IPS DF 6.9 (cell line): ENCODE measurements around the gene PDE4D.

Experiments used
- DNase-seq: peaks from one replicate; pipeline ENCODE4 v3.0.0-alpha.2; 2013; ENCODE audit warnings: low read depth, low spot score
- H3K27ac ChIP-seq: one replicate; pipeline ENCODE4 v1.5.1; 2013; ENCODE audit warnings: low read length, control low read depth
- H3K27me3 ChIP-seq: 2 replicates; pipeline ENCODE4 v1.6.1; 2013; ENCODE audit warnings: mild to moderate bottlenecking, low read length; ENCODE audit not compliant: control insufficient read depth, insufficient read depth
- H3K36me3 ChIP-seq: 2 replicates; pipeline ENCODE4 v1.6.1; 2013; ENCODE audit warnings: low read length; ENCODE audit not compliant: control insufficient read depth, insufficient read depth
- H3K4me1 ChIP-seq: 2 replicates; pipeline ENCODE4 v1.6.1; 2013; ENCODE audit warnings: low read length; ENCODE audit not compliant: control insufficient read depth, insufficient read depth
- H3K4me3 ChIP-seq: 2 replicates; pipeline ENCODE4 v1.5.1; 2013; ENCODE audit warnings: mild to moderate bottlenecking, low read length
- H3K9me3 ChIP-seq: 2 replicates; pipeline ENCODE4 v1.6.1; 2013; ENCODE audit warnings: low read length, inconsistent platforms; ENCODE audit not compliant: control insufficient read depth, insufficient read depth
- WGBS: extraction: QIAGEN DNeasy Blood & Tissue Kit; methylation state at CpG from one replicate; pipeline ENCODE4 v1.1.7; 2013; ENCODE audit warnings: mixed read lengths, missing lambda C conversion rate; ENCODE audit not compliant: insufficient read length, insufficient coverage; 5-methylcytosine and 5-hydroxymethylcytosine counted together

The PDE4D gene

GRCh38 chr5:59588922-59589321, 304.6 kb downstream of the PDE4D start:
- Histone ChIP-seq H3K27me3 (no peaks in the 10 kb centered on the region), H3K4me3 (no peak overlapping the region), H3K4me1 (no peaks in the 10 kb centered on the region), H3K9me3 (no peaks in the 10 kb centered on the region), H3K36me3 (no peaks in the 10 kb centered on the region), H3K27ac (no peak overlapping the region)
- no peak for DNase-seq

- Histone ChIP-seq H3K4me3 (no peak overlapping the region), H3K27me3 (no peaks in the 10 kb centered on the region), H3K4me1 (no peaks in the 10 kb centered on the region), H3K27ac (no peak overlapping the region), H3K9me3 (no peaks in the 10 kb centered on the region), H3K36me3 (no peaks in the 10 kb centered on the region)
- no CpG with 5 or more reads among the region's 17 CpGs for WGBS
- DNase-seq: peak; percentile 64
Observed at GRCh38 chr5:59587489-59588337, 305.8 kb downstream of the PDE4D start.

GRCh38 chr5:59586841-59587240, 306.7 kb downstream of the PDE4D start:
- Histone ChIP-seq H3K36me3 (no peaks in the 10 kb centered on the region), H3K27me3 (no peaks in the 10 kb centered on the region), H3K27ac (no peak overlapping the region), H3K4me3 (no peak overlapping the region), H3K4me1 (no peaks in the 10 kb centered on the region), H3K9me3 (no peaks in the 10 kb centered on the region)
- DNase-seq: no peak
- no CpG with 5 or more reads among the region's 5 CpGs for WGBS

GRCh38 chr5:59584858-59585846, 308.4 kb downstream of the PDE4D start:
- H3K4me1 ChIP-seq: no peaks in the 10 kb centered on the region
- no peak overlapping the region for H3K27ac ChIP-seq
- H3K36me3 ChIP-seq: no peaks in the 10 kb centered on the region
- H3K4me3 ChIP-seq: no peak overlapping the region
- WGBS: no CpG with 5 or more reads among the region's 6 CpGs
- DNase-seq: no peak
- no peaks in the 10 kb centered on the region for H3K9me3 ChIP-seq
- no peaks in the 10 kb centered on the region for H3K27me3 ChIP-seq

GRCh38 chr5:59583810-59584562, 309.5 kb downstream of the PDE4D start:
- no CpG with 5 or more reads among the region's 8 CpGs for WGBS
- no peak overlapping the region for H3K4me3 ChIP-seq
- DNase-seq: no peak

GRCh38 chr5:59583151-59583809, 310.2 kb downstream of the PDE4D start:
- WGBS: no CpG with 5 or more reads among the region's 2 CpGs
- Histone ChIP-seq H3K27ac (no peak overlapping the region), H3K4me3 (no peak overlapping the region), H3K27me3 (no peaks in the 10 kb centered on the region), H3K36me3 (no peaks in the 10 kb centered on the region), H3K9me3 (no peaks in the 10 kb centered on the region), H3K4me1 (no peaks in the 10 kb centered on the region)
- no peak for DNase-seq

More at GRCh38 chr5:59583810-59584562, 309.5 kb downstream of the PDE4D start:
- Histone ChIP-seq H3K4me1 (no peaks in the 10 kb centered on the region), H3K27ac (no peak overlapping the region), H3K36me3 (no peaks in the 10 kb centered on the region), H3K9me3 (no peaks in the 10 kb centered on the region), H3K27me3 (no peaks in the 10 kb centered on the region)

- Histone ChIP-seq H3K9me3 (no peaks in the 10 kb centered on the region), H3K27ac (no peak overlapping the region), H3K27me3 (no peaks in the 10 kb centered on the region), H3K36me3 (no peaks in the 10 kb centered on the region), H3K4me3 (no peak overlapping the region), H3K4me1 (no peaks in the 10 kb centered on the region)
- no peak for DNase-seq
Observed at GRCh38 chr5:59582746-59583145, 310.8 kb downstream of the PDE4D start.

- Histone ChIP-seq H3K9me3 (no peaks in the 10 kb centered on the region), H3K4me1 (no peaks in the 10 kb centered on the region), H3K27ac (no peak overlapping the region), H3K36me3 (no peaks in the 10 kb centered on the region), H3K4me3 (no peak overlapping the region), H3K27me3 (no peaks in the 10 kb centered on the region)
- WGBS: no CpG with 5 or more reads among the region's 1 CpG
- DNase-seq: no peak
Observed at GRCh38 chr5:59579824-59580167, 313.7 kb downstream of the PDE4D start.

- no peak overlapping the region for H3K27ac ChIP-seq
- DNase-seq: no peak
- H3K9me3 ChIP-seq: no peaks in the 10 kb centered on the region
- H3K4me1 ChIP-seq: no peaks in the 10 kb centered on the region
- no peaks in the 10 kb centered on the region for H3K27me3 ChIP-seq
- no peak overlapping the region for H3K4me3 ChIP-seq
- no CpG with 5 or more reads among the region's 2 CpGs for WGBS
- H3K36me3 ChIP-seq: no peaks in the 10 kb centered on the region
Observed at GRCh38 chr5:59579101-59579823, 314.3 kb downstream of the PDE4D start.
